HL-60 (cell line): ENCODE data around the gene STK24.

ENCODE experiments used
- GABPA ChIP-seq: IDR thresholded peaks from 2 replicates; pipeline ENCODE4 v1.6.1; 2012; ENCODE audit warnings: low read depth
- TF ChIP-seq, protein P1 (sequence below): IDR thresholded peaks from one replicate; pipeline ENCODE4 v1.5.1; 2011; ENCODE audit warnings: low read length, control low read depth, inconsistent platforms; ENCODE audit not compliant: insufficient read depth

- TF ChIP-seq, protein P1, sequence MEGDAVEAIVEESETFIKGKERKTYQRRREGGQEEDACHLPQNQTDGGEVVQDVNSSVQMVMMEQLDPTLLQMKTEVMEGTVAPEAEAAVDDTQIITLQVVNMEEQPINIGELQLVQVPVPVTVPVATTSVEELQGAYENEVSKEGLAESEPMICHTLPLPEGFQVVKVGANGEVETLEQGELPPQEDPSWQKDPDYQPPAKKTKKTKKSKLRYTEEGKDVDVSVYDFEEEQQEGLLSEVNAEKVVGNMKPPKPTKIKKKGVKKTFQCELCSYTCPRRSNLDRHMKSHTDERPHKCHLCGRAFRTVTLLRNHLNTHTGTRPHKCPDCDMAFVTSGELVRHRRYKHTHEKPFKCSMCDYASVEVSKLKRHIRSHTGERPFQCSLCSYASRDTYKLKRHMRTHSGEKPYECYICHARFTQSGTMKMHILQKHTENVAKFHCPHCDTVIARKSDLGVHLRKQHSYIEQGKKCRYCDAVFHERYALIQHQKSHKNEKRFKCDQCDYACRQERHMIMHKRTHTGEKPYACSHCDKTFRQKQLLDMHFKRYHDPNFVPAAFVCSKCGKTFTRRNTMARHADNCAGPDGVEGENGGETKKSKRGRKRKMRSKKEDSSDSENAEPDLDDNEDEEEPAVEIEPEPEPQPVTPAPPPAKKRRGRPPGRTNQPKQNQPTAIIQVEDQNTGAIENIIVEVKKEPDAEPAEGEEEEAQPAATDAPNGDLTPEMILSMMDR = no peak
- no peak for TF ChIP-seq GABPA
Measured at GRCh38 chr13:98461486-98462240, 115.2 kb downstream of the STK24 start.
